ENCODE results near the gene PCNA. TPM values are rescaled to one million over a fixed set of nuclear protein-coding genes. Genes with fewer than 3 reads are reported as not detected.
A peak's percentile ranks its signal among the peaks of the same experiment; 100 is the strongest.

The PCNA gene
- total RNA-seq, 1 experiment from 2014 or later, result 273 TPM

DNA sequence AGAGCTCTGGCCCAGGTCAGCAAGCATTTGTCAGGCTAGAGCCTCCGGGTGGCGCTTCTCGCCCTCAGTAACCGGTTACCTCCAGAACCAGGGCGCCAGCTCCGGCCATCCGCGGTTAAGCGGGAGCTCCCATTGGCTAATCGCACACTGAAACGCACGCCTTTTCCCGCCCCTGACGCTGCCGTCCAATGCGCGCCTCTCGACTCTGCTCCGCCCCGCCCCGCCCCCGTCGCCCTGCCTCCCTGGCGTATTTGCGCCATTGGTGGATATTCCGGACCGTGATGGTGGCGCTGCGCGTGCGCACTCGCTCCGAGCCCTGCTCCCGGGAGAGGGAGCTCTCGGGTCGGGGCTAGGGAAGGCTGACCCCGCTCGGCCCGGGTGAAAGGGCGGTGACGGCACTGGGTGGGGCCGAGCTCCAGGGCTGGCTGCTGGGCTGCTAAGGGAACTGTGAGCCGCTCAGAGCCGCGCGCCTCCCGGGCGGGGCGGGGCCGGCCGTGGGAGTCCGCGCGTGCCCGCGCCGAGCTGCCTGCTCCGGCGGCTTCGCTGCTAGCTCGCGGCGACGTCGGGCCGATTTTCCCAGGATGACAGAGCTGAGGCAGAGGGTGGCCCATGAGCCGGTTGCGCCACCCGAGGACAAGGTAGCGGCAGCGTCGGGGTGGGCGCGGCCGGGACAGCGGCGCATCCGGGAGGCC, 6.9 kb upstream of the PCNA start, which contains the start of gene CDS2:
CDS2 (plus strand) TSS at position 497 of the 692 bp plus-strand sequence; CDS start at position 582, 85 bp downstream.
- intact Hi-C loops (cut with micrococcal nuclease), result loop anchor here (1.0 kb wide), 1 partner anchor 66 kb away; no protein-coding TSS in a partner anchor
- Histone ChIP-seq H3K9me2 (ENCODE audit: insufficient read depth) (no peaks in the 10 kb centered on the region), H3K4me1 (ENCODE audit: control insufficient read depth in 1 of 2, insufficient read depth in 2 of 2, low read length in 2 of 2) (peaks cover 7 to 15% of the 10 kb centered on the region in 2 experiments; a peak in 3 of 4 replicates), H3K9me3 (ENCODE audit: control insufficient read depth in 1 of 2, insufficient read depth in 1 of 2, low read depth in 1 of 2, low read length in 2 of 2) (no peaks in the 10 kb centered on the region), H3K27me3 (ENCODE audit: insufficient read depth, low read length) (no peaks in the 10 kb centered on the region), H3K4me3 (replicated peaks in 1 of 2; ENCODE audit: low read depth in 1 of 2, low read length in 2 of 2) (peak within 1 kb of the TSS; percentile 64 to 87), H3K36me3 (ENCODE audit: control insufficient read depth in 1 of 2, insufficient read depth in 2 of 2, low read length in 2 of 2) (no peaks in the 10 kb centered on the region), H3K79me2 (ENCODE audit: insufficient read depth, low read length) (peaks cover 25% of the 10 kb centered on the region), H3K9ac (ENCODE audit: low read length) (peak within 1 kb of the TSS; percentile 79), H4K20me1 (ENCODE audit: insufficient read depth) (no peaks in the 10 kb centered on the region), H2AFZ (ENCODE audit: low read depth, low read length, poor library complexity, severe bottlenecking) (peak within 1 kb of the TSS; percentile 39), H3K27ac (ENCODE audit: low read depth, low read length) (peak within 1 kb of the TSS; percentile 81), H3K4me2 (ENCODE audit: low read length) (peak within 1 kb of the TSS; percentile 77)
- ChIA-PET POLR2A (interaction anchor here (0.6 to 1.8 kb wide), 13 partner anchors 14 to 290 kb away, joined by 3 to 13 read pairs (median 4); no protein-coding TSS in a partner anchor), RAD21 (ENCODE audit: low non-redundant PET in 1 of 2, low total read pairs in 2 of 2, uncharacterized antibody in 2 of 2, unreplicated experiment in 2 of 2) (interaction anchor here (0.6 to 2.4 kb wide), 10 partner anchors 11 to 72 kb away, joined by 3 to 21 read pairs (median 4); no protein-coding TSS in a partner anchor), CTCF (interaction anchor here (0.6 to 2.9 kb wide), 26 partner anchors 8 to 386 kb away, joined by 3 to 116 read pairs (median 4); no protein-coding TSS in a partner anchor)
- TF ChIP-seq EZH2phosphoT487 (IDR thresholded peaks at IDR 0.05; ENCODE audit: borderline replicate concordance) (no peak), RAD21 (IDR thresholded peaks at IDR 0.05; ENCODE audit: low read depth) (peak; percentile 72), SP1 (IDR thresholded peaks at IDR 0.05; ENCODE audit: low read depth) (peak; percentile 68), CBX3 (IDR thresholded peaks at IDR 0.05; ENCODE audit: low read depth) (peak; percentile 31; the same call in 1 of the 2 replicates), POLR2AphosphoS5 (IDR thresholded peaks at IDR 0.05; ENCODE audit: low read depth, low read length) (peak; percentile 68), ZFX (IDR thresholded peaks at IDR 0.05) (no peak), EGR1 (IDR thresholded peaks at IDR 0.05; ENCODE audit: low read depth) (peak; percentile 47), TCF7L2 (IDR thresholded peaks at IDR 0.05; ENCODE audit: borderline replicate concordance, extremely low read depth, insufficient read depth, insufficient read length) (peak; percentile 15)
- TF ChIP-seq, protein P1, sequence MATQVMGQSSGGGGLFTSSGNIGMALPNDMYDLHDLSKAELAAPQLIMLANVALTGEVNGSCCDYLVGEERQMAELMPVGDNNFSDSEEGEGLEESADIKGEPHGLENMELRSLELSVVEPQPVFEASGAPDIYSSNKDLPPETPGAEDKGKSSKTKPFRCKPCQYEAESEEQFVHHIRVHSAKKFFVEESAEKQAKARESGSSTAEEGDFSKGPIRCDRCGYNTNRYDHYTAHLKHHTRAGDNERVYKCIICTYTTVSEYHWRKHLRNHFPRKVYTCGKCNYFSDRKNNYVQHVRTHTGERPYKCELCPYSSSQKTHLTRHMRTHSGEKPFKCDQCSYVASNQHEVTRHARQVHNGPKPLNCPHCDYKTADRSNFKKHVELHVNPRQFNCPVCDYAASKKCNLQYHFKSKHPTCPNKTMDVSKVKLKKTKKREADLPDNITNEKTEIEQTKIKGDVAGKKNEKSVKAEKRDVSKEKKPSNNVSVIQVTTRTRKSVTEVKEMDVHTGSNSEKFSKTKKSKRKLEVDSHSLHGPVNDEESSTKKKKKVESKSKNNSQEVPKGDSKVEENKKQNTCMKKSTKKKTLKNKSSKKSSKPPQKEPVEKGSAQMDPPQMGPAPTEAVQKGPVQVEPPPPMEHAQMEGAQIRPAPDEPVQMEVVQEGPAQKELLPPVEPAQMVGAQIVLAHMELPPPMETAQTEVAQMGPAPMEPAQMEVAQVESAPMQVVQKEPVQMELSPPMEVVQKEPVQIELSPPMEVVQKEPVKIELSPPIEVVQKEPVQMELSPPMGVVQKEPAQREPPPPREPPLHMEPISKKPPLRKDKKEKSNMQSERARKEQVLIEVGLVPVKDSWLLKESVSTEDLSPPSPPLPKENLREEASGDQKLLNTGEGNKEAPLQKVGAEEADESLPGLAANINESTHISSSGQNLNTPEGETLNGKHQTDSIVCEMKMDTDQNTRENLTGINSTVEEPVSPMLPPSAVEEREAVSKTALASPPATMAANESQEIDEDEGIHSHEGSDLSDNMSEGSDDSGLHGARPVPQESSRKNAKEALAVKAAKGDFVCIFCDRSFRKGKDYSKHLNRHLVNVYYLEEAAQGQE (IDR thresholded peaks at IDR 0.05; ENCODE audit: low read depth), result no peak
- TF ChIP-seq, protein P2, sequence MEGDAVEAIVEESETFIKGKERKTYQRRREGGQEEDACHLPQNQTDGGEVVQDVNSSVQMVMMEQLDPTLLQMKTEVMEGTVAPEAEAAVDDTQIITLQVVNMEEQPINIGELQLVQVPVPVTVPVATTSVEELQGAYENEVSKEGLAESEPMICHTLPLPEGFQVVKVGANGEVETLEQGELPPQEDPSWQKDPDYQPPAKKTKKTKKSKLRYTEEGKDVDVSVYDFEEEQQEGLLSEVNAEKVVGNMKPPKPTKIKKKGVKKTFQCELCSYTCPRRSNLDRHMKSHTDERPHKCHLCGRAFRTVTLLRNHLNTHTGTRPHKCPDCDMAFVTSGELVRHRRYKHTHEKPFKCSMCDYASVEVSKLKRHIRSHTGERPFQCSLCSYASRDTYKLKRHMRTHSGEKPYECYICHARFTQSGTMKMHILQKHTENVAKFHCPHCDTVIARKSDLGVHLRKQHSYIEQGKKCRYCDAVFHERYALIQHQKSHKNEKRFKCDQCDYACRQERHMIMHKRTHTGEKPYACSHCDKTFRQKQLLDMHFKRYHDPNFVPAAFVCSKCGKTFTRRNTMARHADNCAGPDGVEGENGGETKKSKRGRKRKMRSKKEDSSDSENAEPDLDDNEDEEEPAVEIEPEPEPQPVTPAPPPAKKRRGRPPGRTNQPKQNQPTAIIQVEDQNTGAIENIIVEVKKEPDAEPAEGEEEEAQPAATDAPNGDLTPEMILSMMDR (IDR thresholded peaks at IDR 0.05 in 2 of 3, conservative IDR thresholded peaks at IDR 0.05 in 1 of 3; ENCODE audit: borderline replicate concordance in 1 of 3, insufficient read depth in 1 of 3, low read depth in 2 of 3, low read length in 2 of 3), result peak; percentile 47 to 73 (median 49)
- TF ChIP-seq, protein P3, sequence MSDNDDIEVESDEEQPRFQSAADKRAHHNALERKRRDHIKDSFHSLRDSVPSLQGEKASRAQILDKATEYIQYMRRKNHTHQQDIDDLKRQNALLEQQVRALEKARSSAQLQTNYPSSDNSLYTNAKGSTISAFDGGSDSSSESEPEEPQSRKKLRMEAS (IDR thresholded peaks at IDR 0.05), result peak; percentile 68; the same call in 1 of the 2 replicates
- peak; percentile 97 for DNase-seq (ENCODE audit: low read depth, low spot score)
- peak; percentile 90 for ATAC-seq
- BruUV-seq (replicated peaks), result no TSS peak
